IMR-90 (cell line): ENCODE data around the gene MOSPD3. TPM values are rescaled to one million over a fixed set of nuclear protein-coding genes. Genes with fewer than 3 reads are reported as not detected.

Experiments
- ATAC-seq: fragments of 200-7000 bp; cut with Tn5 transposase; 2 replicates; pipeline ENCODE4 v1.9.1; 2020; ENCODE audit warnings: low read depth, mild to moderate bottlenecking, moderate library complexity
- BruUV-seq: library from RNA; stranded (reverse); fragments of 400-500 nt; replicated peaks from 2 replicates; lab custom pipeline; 2021; lab: Mats Ljungman, UMichigan
- CTCF ChIA-PET: fragments of 300-600 bp; formaldehyde crosslinking; extraction: SDS; loops from one replicate; lab custom pipeline; 2021; ENCODE audit warnings: antibody characterized with exemption; lab: Yijun Ruan, JAX
- POLR2A ChIA-PET: fragments of 300-600 bp; sonication (Branson Sonifier 250); formaldehyde crosslinking; loops from one replicate; lab custom pipeline; 2022; ENCODE audit warnings: antibody characterized with exemption; ENCODE audit not compliant: unreplicated experiment; lab: Charles Lee
- DNase-seq: peaks from one replicate; pipeline ENCODE4 v3.0.0; 2013
- H2AFZ ChIP-seq: replicated peaks from 2 replicates; pipeline ENCODE3; 2013; ENCODE audit warnings: low read length, mild to moderate bottlenecking; ENCODE audit not compliant: poor library complexity
- H2AK5ac ChIP-seq: 2 replicates; pipeline ENCODE4 v1.6.1; 2013; ENCODE audit warnings: low read depth, low read length, inconsistent platforms
- H2AK9ac ChIP-seq: replicated peaks from 2 replicates; pipeline ENCODE3; 2013; ENCODE audit warnings: mild to moderate bottlenecking, low read depth, low read length, moderate library complexity; ENCODE audit not compliant: poor library complexity
- H2BK120ac ChIP-seq: 2 replicates; pipeline ENCODE4 v1.6.1; 2013; ENCODE audit warnings: low read depth, low read length, inconsistent platforms
- H2BK15ac ChIP-seq: 3 replicates; pipeline ENCODE4 v1.6.1; 2013; ENCODE audit warnings: low read depth, low read length, inconsistent platforms
- H2BK20ac ChIP-seq: 2 replicates; pipeline ENCODE4 v1.6.1; 2013; ENCODE audit warnings: low read depth, mild to moderate bottlenecking, inconsistent platforms, low read length, moderate library complexity
- H2BK5ac ChIP-seq: 2 replicates; pipeline ENCODE4 v1.6.1; 2013; ENCODE audit warnings: mild to moderate bottlenecking, low read depth, low read length, inconsistent platforms; ENCODE audit not compliant: poor library complexity, severe bottlenecking
- H3K14ac ChIP-seq: replicated peaks from 2 replicates; pipeline ENCODE4 v1.6.1; 2013; ENCODE audit warnings: low read depth, low read length, inconsistent platforms
- H3K18ac ChIP-seq: 2 replicates; pipeline ENCODE4 v1.6.1; 2013; ENCODE audit warnings: low read depth, low read length, control low read depth
- H3K23ac ChIP-seq: 2 replicates; pipeline ENCODE4 v1.6.1; 2013; ENCODE audit warnings: low read depth, low read length, inconsistent platforms
- H3K27ac ChIP-seq: 2 replicates; pipeline ENCODE4 v1.5.1; 2013; ENCODE audit warnings: mild to moderate bottlenecking, control low read depth, low read length; ENCODE audit not compliant: insufficient read depth
- H3K27me3 ChIP-seq: 2 replicates; pipeline ENCODE4 v1.6.1; 2013; ENCODE audit warnings: low read length; ENCODE audit not compliant: control insufficient read depth, insufficient read depth
- H3K36me3 ChIP-seq: 2 replicates; pipeline ENCODE4 v1.6.1; 2013; ENCODE audit warnings: low read length, mixed read lengths; ENCODE audit not compliant: control insufficient read depth, insufficient read depth
- H3K4ac ChIP-seq: 2 replicates; pipeline ENCODE4 v1.6.1; 2013; ENCODE audit warnings: low read depth, low read length, inconsistent platforms
- H3K4me1 ChIP-seq: 2 replicates; pipeline ENCODE4 v1.6.1; 2013; ENCODE audit warnings: low read length, mixed read lengths; ENCODE audit not compliant: control insufficient read depth, insufficient read depth
- H3K4me2 ChIP-seq: 2 replicates; pipeline ENCODE4 v1.6.1; 2013; ENCODE audit warnings: low read depth, mild to moderate bottlenecking, control low read depth, low read length, moderate library complexity
- H3K4me3 ChIP-seq: 2 replicates; pipeline ENCODE4 v1.5.1; 2013; ENCODE audit warnings: low read depth, mild to moderate bottlenecking, control low read depth, low read length, moderate library complexity; ENCODE audit not compliant: insufficient read depth
- H3K56ac ChIP-seq: 2 replicates; pipeline ENCODE4 v1.6.1; 2013; ENCODE audit warnings: low read length, inconsistent platforms; ENCODE audit not compliant: insufficient read depth; ENCODE audit errors: extremely low read depth
- H3K79me1 ChIP-seq, 2 experiments: 2 replicates each; pipeline ENCODE4 v1.6.1; 2013; ENCODE audit warnings: low read length in 2 of 2, inconsistent platforms in 1 of 2, low read depth in 1 of 2
- H3K9ac ChIP-seq: 2 replicates; pipeline ENCODE4 v1.6.1; 2013; ENCODE audit warnings: low read depth, low read length, control low read depth
- H3K9me1 ChIP-seq: 2 replicates; pipeline ENCODE4 v1.6.1; 2013; ENCODE audit warnings: low read length, inconsistent platforms; ENCODE audit not compliant: insufficient read depth
- H3K9me3 ChIP-seq: 2 replicates; pipeline ENCODE4 v1.6.1; 2013; ENCODE audit warnings: low read length; ENCODE audit not compliant: control insufficient read depth, insufficient read depth
- H4K20me1 ChIP-seq: 2 replicates; pipeline ENCODE4 v1.6.1; 2013; ENCODE audit warnings: low read length, inconsistent platforms; ENCODE audit not compliant: insufficient read depth
- H4K5ac ChIP-seq: 2 replicates; pipeline ENCODE4 v1.6.1; 2013; ENCODE audit warnings: mild to moderate bottlenecking, low read depth, low read length, control low read depth
- H4K8ac ChIP-seq, 2 experiments: 2 replicates each; pipeline ENCODE4 v1.6.1; 2013; ENCODE audit warnings: low read depth in 2 of 2, low read length in 2 of 2, control low read depth in 1 of 2, inconsistent platforms in 1 of 2
- H4K91ac ChIP-seq: 2 replicates; pipeline ENCODE4 v1.6.1; 2013; ENCODE audit warnings: low read depth, low read length, inconsistent platforms; ENCODE audit not compliant: insufficient read depth
- CEBPB ChIP-seq: IDR thresholded peaks from 2 replicates; pipeline ENCODE4 v1.6.1; 2012; ENCODE audit warnings: low read depth, low read length, improper control_type of control experiment
- CHD1 ChIP-seq: IDR thresholded peaks from 2 replicates; pipeline ENCODE4 v1.6.1; 2012; ENCODE audit warnings: low read depth, low read length, improper control_type of control experiment
- MXI1 ChIP-seq: IDR thresholded peaks from 2 replicates; pipeline ENCODE4 v1.6.1; 2012; ENCODE audit warnings: low read depth, mild to moderate bottlenecking, low read length, moderate library complexity, borderline replicate concordance
- NFE2L2 ChIP-seq: fragments of 150-350 bp; IDR thresholded peaks from 2 replicates; pipeline ENCODE4 v1.6.1; 2016; ENCODE audit warnings: low read depth, mild to moderate bottlenecking, low read length
- POLR2A ChIP-seq: IDR thresholded peaks from 2 replicates; pipeline ENCODE4 v1.6.1; 2012; ENCODE audit warnings: mild to moderate bottlenecking, low read depth, low read length
- RCOR1 ChIP-seq: IDR thresholded peaks from 2 replicates; pipeline ENCODE4 v1.6.1; 2012; ENCODE audit warnings: mild to moderate bottlenecking, low read length, improper control_type of control experiment; ENCODE audit not compliant: insufficient replicate concordance
- RFX5 ChIP-seq: IDR thresholded peaks from 2 replicates; pipeline ENCODE4 v1.8.0; 2012; ENCODE audit warnings: low read depth, mild to moderate bottlenecking, low read length, moderate library complexity
- WGBS, 2 experiments: methylation state at CpG; one replicate each; pipeline versions ENCODE4 v1.1.5 to v1.1.7; 2013; ENCODE audit warnings: missing lambda C conversion rate in 2 of 2; ENCODE audit not compliant: insufficient read length in 1 of 2; ENCODE audit errors: extremely low coverage in 2 of 2; 5-methylcytosine and 5-hydroxymethylcytosine counted together
- dilution Hi-C: fragments of 300-500 bp; cut with HindIII; formaldehyde crosslinking; loops from one replicate; pipeline ENCODE4 v1.14.3; 2018; ENCODE audit warnings: low sequenced_read_pairs; ENCODE audit not compliant: unreplicated experiment
- in situ Hi-C: fragments of 300-500 bp; cut with MboI; formaldehyde crosslinking; loops from 3 replicates; pipeline ENCODE4 v1.14.3; 2019; ENCODE audit warnings: low sequenced_read_pairs, inconsistent platforms, mixed read lengths
- intact Hi-C: fragments of 100-400 bp; cut with micrococcal nuclease; formaldehyde crosslinking; loops from 2 replicates; pipeline ENCODE4 v1.10.0; 2022
- polyA plus RNA-seq, 3 experiments: library from polyadenylated mRNA; depleted of rRNA; stranded (reverse); fragments of >200 nt; gene quantifications; 2 replicates each; pipeline ENCODE4 v1.2.3, GENCODE V29; 2012; ENCODE audit warnings: low replicate concordance in 1 of 3
- total RNA-seq: library from RNA; depleted of rRNA; stranded (reverse); fragments of >200 nt; gene quantifications from 2 replicates; pipeline ENCODE4 v1.2.3, GENCODE V29; 2012
- TF ChIP-seq, protein P1 (sequence below): conservative IDR thresholded peaks from 2 replicates; pipeline ENCODE4 v1.5.1; 2012; ENCODE audit warnings: mild to moderate bottlenecking, low read depth, low read length, improper control_type of control experiment

Gene MOSPD3
- total and polyA plus RNA-seq, 2 of the 4 experiments (the other 2 are of a cell fraction) = 2.3 to 30.0 TPM

GRCh38 chr7:100599911-100600729, 12.2 kb upstream of the MOSPD3 start:
- H3K56ac ChIP-seq = no peak overlapping the region
- H3K9ac ChIP-seq = no peak overlapping the region
- no peaks in the 10 kb centered on the region for H3K27me3 ChIP-seq
- ATAC-seq = no peak
- no peak overlapping the region for H3K4me3 ChIP-seq
- H3K9me3 ChIP-seq = no peaks in the 10 kb centered on the region
- no TSS peak for BruUV-seq
- no peak overlapping the region for H2BK5ac ChIP-seq
- no peaks in the 10 kb centered on the region for H3K9me1 ChIP-seq
- CTCF ChIA-PET = no interaction called here
- POLR2A ChIA-PET = no interaction called here
- H3K18ac ChIP-seq = no peak overlapping the region
- no peak overlapping the region for H2AK5ac ChIP-seq
- intact Hi-C loops (loop anchor here (5.0 kb wide), 1 partner anchor 92 kb away; the partner anchor contains the start of gene GIGYF1), dilution Hi-C loops (no loop called here), in situ Hi-C loops (loop anchor here (25.0 kb wide), 1 partner anchor 262 kb away; the partner anchor contains the start of genes SLC12A9 and TRIP6)
- no peak overlapping the region for H4K8ac ChIP-seq
- no peak overlapping the region for H4K5ac ChIP-seq
- WGBS, 2 experiments = 80% methylated on average over 3 of the region's 18 CpGs; no CpG with 5 or more reads in 1 of the 2 experiments
- TF ChIP-seq RCOR1 (no peak), NFE2L2 (no peak), POLR2A (no peak), MXI1 (no peak), RFX5 (no peak), CHD1 (no peak), CEBPB (no peak)
- TF ChIP-seq, protein P1, sequence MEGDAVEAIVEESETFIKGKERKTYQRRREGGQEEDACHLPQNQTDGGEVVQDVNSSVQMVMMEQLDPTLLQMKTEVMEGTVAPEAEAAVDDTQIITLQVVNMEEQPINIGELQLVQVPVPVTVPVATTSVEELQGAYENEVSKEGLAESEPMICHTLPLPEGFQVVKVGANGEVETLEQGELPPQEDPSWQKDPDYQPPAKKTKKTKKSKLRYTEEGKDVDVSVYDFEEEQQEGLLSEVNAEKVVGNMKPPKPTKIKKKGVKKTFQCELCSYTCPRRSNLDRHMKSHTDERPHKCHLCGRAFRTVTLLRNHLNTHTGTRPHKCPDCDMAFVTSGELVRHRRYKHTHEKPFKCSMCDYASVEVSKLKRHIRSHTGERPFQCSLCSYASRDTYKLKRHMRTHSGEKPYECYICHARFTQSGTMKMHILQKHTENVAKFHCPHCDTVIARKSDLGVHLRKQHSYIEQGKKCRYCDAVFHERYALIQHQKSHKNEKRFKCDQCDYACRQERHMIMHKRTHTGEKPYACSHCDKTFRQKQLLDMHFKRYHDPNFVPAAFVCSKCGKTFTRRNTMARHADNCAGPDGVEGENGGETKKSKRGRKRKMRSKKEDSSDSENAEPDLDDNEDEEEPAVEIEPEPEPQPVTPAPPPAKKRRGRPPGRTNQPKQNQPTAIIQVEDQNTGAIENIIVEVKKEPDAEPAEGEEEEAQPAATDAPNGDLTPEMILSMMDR = no peak
- H3K23ac ChIP-seq = no peak overlapping the region
- H3K4me2 ChIP-seq = no peak overlapping the region
- H3K36me3 ChIP-seq = peaks cover 3% of the 10 kb centered on the region
- H2BK15ac ChIP-seq = no peak overlapping the region
- no peak overlapping the region for H2AFZ ChIP-seq
- no peak overlapping the region for H3K4ac ChIP-seq
- peaks cover 0 to 35% of the 10 kb centered on the region in 2 experiments; a peak in 2 of 4 replicates for H3K79me1 ChIP-seq
- H2BK20ac ChIP-seq = no peak overlapping the region
- no peaks in the 10 kb centered on the region for H4K20me1 ChIP-seq
- no peak overlapping the region for H2AK9ac ChIP-seq
- no peak overlapping the region for H4K91ac ChIP-seq
- H2BK120ac ChIP-seq = no peak overlapping the region
- no peak overlapping the region for H3K14ac ChIP-seq
- H3K4me1 ChIP-seq = peaks cover 9% of the 10 kb centered on the region
- DNase-seq = no peak
- no peak overlapping the region for H3K27ac ChIP-seq
